IMR-90 (cell line): Measurements from ENCODE around the gene B3GNT9. TPM values are rescaled to one million over a fixed set of nuclear protein-coding genes. Genes with fewer than 3 reads are reported as not detected.

Experiments used
- ATAC-seq: fragments of 200-7000 bp; cut with Tn5 transposase; 2 replicates; pipeline ENCODE4 v1.9.1; 2020; ENCODE audit warnings: low read depth, mild to moderate bottlenecking, moderate library complexity
- BruUV-seq: library from RNA; stranded (reverse); fragments of 400-500 nt; replicated peaks from 2 replicates; lab custom pipeline; 2021; lab: Mats Ljungman, UMichigan
- CTCF ChIA-PET: fragments of 300-600 bp; formaldehyde crosslinking; extraction: SDS; loops from one replicate; lab custom pipeline; 2021; ENCODE audit warnings: antibody characterized with exemption; lab: Yijun Ruan, JAX
- POLR2A ChIA-PET: fragments of 300-600 bp; sonication (Branson Sonifier 250); formaldehyde crosslinking; loops from one replicate; lab custom pipeline; 2022; ENCODE audit warnings: antibody characterized with exemption; ENCODE audit not compliant: unreplicated experiment; lab: Charles Lee
- DNase-seq: peaks from one replicate; pipeline ENCODE4 v3.0.0; 2013
- H2AFZ ChIP-seq: replicated peaks from 2 replicates; pipeline ENCODE3; 2013; ENCODE audit warnings: low read length, mild to moderate bottlenecking; ENCODE audit not compliant: poor library complexity
- H2AK5ac ChIP-seq: 2 replicates; pipeline ENCODE4 v1.6.1; 2013; ENCODE audit warnings: low read depth, low read length, inconsistent platforms
- H2AK9ac ChIP-seq: replicated peaks from 2 replicates; pipeline ENCODE3; 2013; ENCODE audit warnings: mild to moderate bottlenecking, low read depth, low read length, moderate library complexity; ENCODE audit not compliant: poor library complexity
- H2BK120ac ChIP-seq: 2 replicates; pipeline ENCODE4 v1.6.1; 2013; ENCODE audit warnings: low read depth, low read length, inconsistent platforms
- H2BK15ac ChIP-seq: 3 replicates; pipeline ENCODE4 v1.6.1; 2013; ENCODE audit warnings: low read depth, low read length, inconsistent platforms
- H2BK20ac ChIP-seq: 2 replicates; pipeline ENCODE4 v1.6.1; 2013; ENCODE audit warnings: low read depth, mild to moderate bottlenecking, inconsistent platforms, low read length, moderate library complexity
- H2BK5ac ChIP-seq: 2 replicates; pipeline ENCODE4 v1.6.1; 2013; ENCODE audit warnings: mild to moderate bottlenecking, low read depth, low read length, inconsistent platforms; ENCODE audit not compliant: poor library complexity, severe bottlenecking
- H3K14ac ChIP-seq: replicated peaks from 2 replicates; pipeline ENCODE4 v1.6.1; 2013; ENCODE audit warnings: low read depth, low read length, inconsistent platforms
- H3K18ac ChIP-seq: 2 replicates; pipeline ENCODE4 v1.6.1; 2013; ENCODE audit warnings: low read depth, low read length, control low read depth
- H3K23ac ChIP-seq: 2 replicates; pipeline ENCODE4 v1.6.1; 2013; ENCODE audit warnings: low read depth, low read length, inconsistent platforms
- H3K27ac ChIP-seq: 2 replicates; pipeline ENCODE4 v1.5.1; 2013; ENCODE audit warnings: mild to moderate bottlenecking, control low read depth, low read length; ENCODE audit not compliant: insufficient read depth
- H3K27me3 ChIP-seq: 2 replicates; pipeline ENCODE4 v1.6.1; 2013; ENCODE audit warnings: low read length; ENCODE audit not compliant: control insufficient read depth, insufficient read depth
- H3K36me3 ChIP-seq: 2 replicates; pipeline ENCODE4 v1.6.1; 2013; ENCODE audit warnings: low read length, mixed read lengths; ENCODE audit not compliant: control insufficient read depth, insufficient read depth
- H3K4ac ChIP-seq: 2 replicates; pipeline ENCODE4 v1.6.1; 2013; ENCODE audit warnings: low read depth, low read length, inconsistent platforms
- H3K4me1 ChIP-seq: 2 replicates; pipeline ENCODE4 v1.6.1; 2013; ENCODE audit warnings: low read length, mixed read lengths; ENCODE audit not compliant: control insufficient read depth, insufficient read depth
- H3K4me2 ChIP-seq: 2 replicates; pipeline ENCODE4 v1.6.1; 2013; ENCODE audit warnings: low read depth, mild to moderate bottlenecking, control low read depth, low read length, moderate library complexity
- H3K4me3 ChIP-seq: 2 replicates; pipeline ENCODE4 v1.5.1; 2013; ENCODE audit warnings: low read depth, mild to moderate bottlenecking, control low read depth, low read length, moderate library complexity; ENCODE audit not compliant: insufficient read depth
- H3K56ac ChIP-seq: 2 replicates; pipeline ENCODE4 v1.6.1; 2013; ENCODE audit warnings: low read length, inconsistent platforms; ENCODE audit not compliant: insufficient read depth; ENCODE audit errors: extremely low read depth
- H3K79me1 ChIP-seq, 2 experiments: 2 replicates each; pipeline ENCODE4 v1.6.1; 2013; ENCODE audit warnings: low read length in 2 of 2, inconsistent platforms in 1 of 2, low read depth in 1 of 2
- H3K9ac ChIP-seq: 2 replicates; pipeline ENCODE4 v1.6.1; 2013; ENCODE audit warnings: low read depth, low read length, control low read depth
- H3K9me1 ChIP-seq: 2 replicates; pipeline ENCODE4 v1.6.1; 2013; ENCODE audit warnings: low read length, inconsistent platforms; ENCODE audit not compliant: insufficient read depth
- H3K9me3 ChIP-seq: 2 replicates; pipeline ENCODE4 v1.6.1; 2013; ENCODE audit warnings: low read length; ENCODE audit not compliant: control insufficient read depth, insufficient read depth
- H4K20me1 ChIP-seq: 2 replicates; pipeline ENCODE4 v1.6.1; 2013; ENCODE audit warnings: low read length, inconsistent platforms; ENCODE audit not compliant: insufficient read depth
- H4K5ac ChIP-seq: 2 replicates; pipeline ENCODE4 v1.6.1; 2013; ENCODE audit warnings: mild to moderate bottlenecking, low read depth, low read length, control low read depth
- H4K8ac ChIP-seq, 2 experiments: 2 replicates each; pipeline ENCODE4 v1.6.1; 2013; ENCODE audit warnings: low read depth in 2 of 2, low read length in 2 of 2, control low read depth in 1 of 2, inconsistent platforms in 1 of 2
- H4K91ac ChIP-seq: 2 replicates; pipeline ENCODE4 v1.6.1; 2013; ENCODE audit warnings: low read depth, low read length, inconsistent platforms; ENCODE audit not compliant: insufficient read depth
- CEBPB ChIP-seq: IDR thresholded peaks from 2 replicates; pipeline ENCODE4 v1.6.1; 2012; ENCODE audit warnings: low read depth, low read length, improper control_type of control experiment
- CHD1 ChIP-seq: IDR thresholded peaks from 2 replicates; pipeline ENCODE4 v1.6.1; 2012; ENCODE audit warnings: low read depth, low read length, improper control_type of control experiment
- MAFK ChIP-seq: IDR thresholded peaks from 2 replicates; pipeline ENCODE4 v1.6.1; 2012; ENCODE audit warnings: low read depth, low read length, improper control_type of control experiment
- MAZ ChIP-seq: IDR thresholded peaks from 2 replicates; pipeline ENCODE4 v1.6.1; 2012; ENCODE audit warnings: low read depth, mild to moderate bottlenecking, low read length, improper control_type of control experiment, moderate library complexity, borderline replicate concordance
- NFE2L2 ChIP-seq: fragments of 150-350 bp; IDR thresholded peaks from 2 replicates; pipeline ENCODE4 v1.6.1; 2016; ENCODE audit warnings: low read depth, mild to moderate bottlenecking, low read length
- POLR2A ChIP-seq: IDR thresholded peaks from 2 replicates; pipeline ENCODE4 v1.6.1; 2012; ENCODE audit warnings: mild to moderate bottlenecking, low read depth, low read length
- RAD21 ChIP-seq: IDR thresholded peaks from 2 replicates; pipeline ENCODE4 v1.6.1; 2012; ENCODE audit warnings: low read length, improper control_type of control experiment
- RCOR1 ChIP-seq: IDR thresholded peaks from 2 replicates; pipeline ENCODE4 v1.6.1; 2012; ENCODE audit warnings: mild to moderate bottlenecking, low read length, improper control_type of control experiment; ENCODE audit not compliant: insufficient replicate concordance
- RFX5 ChIP-seq: IDR thresholded peaks from 2 replicates; pipeline ENCODE4 v1.8.0; 2012; ENCODE audit warnings: low read depth, mild to moderate bottlenecking, low read length, moderate library complexity
- SMC3 ChIP-seq: fragments of 150-350 bp; IDR thresholded peaks from 2 replicates; pipeline ENCODE4 v1.6.1; 2016; ENCODE audit warnings: low read depth, mild to moderate bottlenecking, antibody characterized with exemption, low read length, moderate library complexity
- WGBS, 2 experiments: methylation state at CpG; one replicate each; pipeline versions ENCODE4 v1.1.5 to v1.1.7; 2013; ENCODE audit warnings: missing lambda C conversion rate in 2 of 2; ENCODE audit not compliant: insufficient read length in 1 of 2; ENCODE audit errors: extremely low coverage in 2 of 2; 5-methylcytosine and 5-hydroxymethylcytosine counted together
- dilution Hi-C: fragments of 300-500 bp; cut with HindIII; formaldehyde crosslinking; loops from one replicate; pipeline ENCODE4 v1.14.3; 2018; ENCODE audit warnings: low sequenced_read_pairs; ENCODE audit not compliant: unreplicated experiment
- in situ Hi-C: fragments of 300-500 bp; cut with MboI; formaldehyde crosslinking; loops from 3 replicates; pipeline ENCODE4 v1.14.3; 2019; ENCODE audit warnings: low sequenced_read_pairs, inconsistent platforms, mixed read lengths
- intact Hi-C: fragments of 100-400 bp; cut with micrococcal nuclease; formaldehyde crosslinking; loops from 2 replicates; pipeline ENCODE4 v1.10.0; 2022
- polyA plus RNA-seq, 3 experiments: library from polyadenylated mRNA; depleted of rRNA; stranded (reverse); fragments of >200 nt; gene quantifications; 2 replicates each; pipeline ENCODE4 v1.2.3, GENCODE V29; 2012; ENCODE audit warnings: low replicate concordance in 1 of 3
- total RNA-seq: library from RNA; depleted of rRNA; stranded (reverse); fragments of >200 nt; gene quantifications from 2 replicates; pipeline ENCODE4 v1.2.3, GENCODE V29; 2012
- TF ChIP-seq, protein P1 (sequence below): fragments of 150-350 bp; IDR thresholded peaks from 2 replicates; pipeline ENCODE4 v1.6.1; 2017; ENCODE audit warnings: mild to moderate bottlenecking, antibody characterized with exemption, low read length, low read depth
- TF ChIP-seq, protein P2 (sequence below): fragments of 150-350 bp; IDR thresholded peaks from 2 replicates; pipeline ENCODE4 v1.6.1; 2016; ENCODE audit warnings: low read depth, mild to moderate bottlenecking, low read length, moderate library complexity, borderline replicate concordance
- TF ChIP-seq, protein P3 (sequence below): conservative IDR thresholded peaks from 2 replicates; pipeline ENCODE4 v1.5.1; 2012; ENCODE audit warnings: mild to moderate bottlenecking, low read depth, low read length, improper control_type of control experiment

The B3GNT9 gene
- total and polyA plus RNA-seq, 2 of the 4 experiments (the other 2 are of a cell fraction) = 5.0 to 12.0 TPM

DNA sequence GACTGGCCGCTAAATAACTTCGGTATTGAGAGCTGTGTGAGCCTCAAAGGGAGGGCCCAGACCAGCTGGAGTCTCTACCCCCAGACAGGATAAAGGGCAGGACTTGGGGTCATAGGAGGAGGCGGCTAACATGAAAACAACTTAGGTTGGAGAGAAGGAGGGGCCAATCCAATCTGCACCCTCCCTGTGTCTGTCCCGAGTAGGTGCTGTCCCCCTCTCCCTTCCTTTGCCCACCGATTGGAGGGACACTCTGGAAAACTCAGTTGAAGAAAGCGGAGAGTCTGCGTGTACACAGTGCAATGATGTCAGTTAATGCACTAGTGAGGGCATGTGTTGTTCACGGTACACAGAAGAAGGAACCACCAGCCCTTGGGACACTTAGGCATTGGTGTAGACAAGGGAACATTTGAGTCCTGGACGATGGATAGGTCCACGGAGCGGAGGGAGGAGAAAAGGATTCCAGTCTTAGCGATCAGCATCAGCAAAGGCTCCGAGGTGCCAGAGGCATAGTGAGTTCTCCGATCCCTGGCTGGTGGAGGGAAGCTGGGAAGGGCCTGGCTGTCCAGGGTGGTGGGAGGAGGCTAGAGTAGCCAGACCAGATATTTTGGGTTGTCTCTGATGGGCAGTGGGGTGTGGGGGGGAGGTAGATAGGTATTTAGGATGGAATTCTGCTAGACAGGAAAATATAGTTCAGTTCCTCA, 20.3 kb upstream of the B3GNT9 start:
- H3K23ac ChIP-seq = peak overlapping the region; percentile 97
- peak overlapping the region; percentile 99 for H2AK9ac ChIP-seq
- H3K9me1 ChIP-seq = peaks cover 20% of the 10 kb centered on the region
- peak overlapping the region; percentile 74 for H2BK120ac ChIP-seq
- H3K36me3 ChIP-seq = peaks cover 8% of the 10 kb centered on the region; the same call in 1 of the 2 replicates
- ChIA-PET CTCF (interaction anchor here (1.1 to 1.5 kb wide), 2 partner anchors 10 to 14 kb away, joined by 5 to 6 read pairs; no protein-coding TSS in a partner anchor), POLR2A (interaction anchor here (0.7 kb wide), 1 partner anchor 33 kb away, joined by 7 read pairs; no protein-coding TSS in a partner anchor)
- ATAC-seq (peak; percentile 19), DNase-seq (peak; percentile 41)
- peak overlapping the region; percentile 89 for H3K14ac ChIP-seq
- peak overlapping the region; percentile 80 for H3K27ac ChIP-seq
- H3K18ac ChIP-seq = peak overlapping the region; percentile 84
- peaks cover 9 to 38% of the 10 kb centered on the region in 2 experiments; a peak in 3 of 4 replicates for H3K79me1 ChIP-seq
- peak overlapping the region; percentile 99 for H2AK5ac ChIP-seq
- H2AFZ ChIP-seq = peak overlapping the region; percentile 92
- peak overlapping the region; percentile 72; the same call in 1 of the 2 replicates for H3K56ac ChIP-seq
- peak overlapping the region; percentile 98 for H4K91ac ChIP-seq
- H4K5ac ChIP-seq = peak overlapping the region; percentile 84
- peak overlapping the region; percentile 94 for H3K4ac ChIP-seq
- peak overlapping the region; percentile 44 for H3K4me3 ChIP-seq
- no TSS peak for BruUV-seq
- H4K8ac ChIP-seq = peak overlapping the region; percentile 77 to 96
- H3K27me3 ChIP-seq = peaks cover 4% of the 10 kb centered on the region; the same call in 1 of the 2 replicates
- H3K4me1 ChIP-seq = peaks cover 29% of the 10 kb centered on the region
- TF ChIP-seq, protein P1, sequence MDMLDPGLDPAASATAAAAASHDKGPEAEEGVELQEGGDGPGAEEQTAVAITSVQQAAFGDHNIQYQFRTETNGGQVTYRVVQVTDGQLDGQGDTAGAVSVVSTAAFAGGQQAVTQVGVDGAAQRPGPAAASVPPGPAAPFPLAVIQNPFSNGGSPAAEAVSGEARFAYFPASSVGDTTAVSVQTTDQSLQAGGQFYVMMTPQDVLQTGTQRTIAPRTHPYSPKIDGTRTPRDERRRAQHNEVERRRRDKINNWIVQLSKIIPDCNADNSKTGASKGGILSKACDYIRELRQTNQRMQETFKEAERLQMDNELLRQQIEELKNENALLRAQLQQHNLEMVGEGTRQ = no peak
- TF ChIP-seq POLR2A (no peak), SMC3 (no peak), RCOR1 (no peak), RAD21 (no peak), MAZ (no peak), MAFK (no peak), NFE2L2 (no peak), CEBPB (no peak), CHD1 (no peak), RFX5 (no peak)
- TF ChIP-seq, protein P2, sequence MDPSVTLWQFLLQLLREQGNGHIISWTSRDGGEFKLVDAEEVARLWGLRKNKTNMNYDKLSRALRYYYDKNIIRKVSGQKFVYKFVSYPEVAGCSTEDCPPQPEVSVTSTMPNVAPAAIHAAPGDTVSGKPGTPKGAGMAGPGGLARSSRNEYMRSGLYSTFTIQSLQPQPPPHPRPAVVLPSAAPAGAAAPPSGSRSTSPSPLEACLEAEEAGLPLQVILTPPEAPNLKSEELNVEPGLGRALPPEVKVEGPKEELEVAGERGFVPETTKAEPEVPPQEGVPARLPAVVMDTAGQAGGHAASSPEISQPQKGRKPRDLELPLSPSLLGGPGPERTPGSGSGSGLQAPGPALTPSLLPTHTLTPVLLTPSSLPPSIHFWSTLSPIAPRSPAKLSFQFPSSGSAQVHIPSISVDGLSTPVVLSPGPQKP = no peak
- TF ChIP-seq, protein P3, sequence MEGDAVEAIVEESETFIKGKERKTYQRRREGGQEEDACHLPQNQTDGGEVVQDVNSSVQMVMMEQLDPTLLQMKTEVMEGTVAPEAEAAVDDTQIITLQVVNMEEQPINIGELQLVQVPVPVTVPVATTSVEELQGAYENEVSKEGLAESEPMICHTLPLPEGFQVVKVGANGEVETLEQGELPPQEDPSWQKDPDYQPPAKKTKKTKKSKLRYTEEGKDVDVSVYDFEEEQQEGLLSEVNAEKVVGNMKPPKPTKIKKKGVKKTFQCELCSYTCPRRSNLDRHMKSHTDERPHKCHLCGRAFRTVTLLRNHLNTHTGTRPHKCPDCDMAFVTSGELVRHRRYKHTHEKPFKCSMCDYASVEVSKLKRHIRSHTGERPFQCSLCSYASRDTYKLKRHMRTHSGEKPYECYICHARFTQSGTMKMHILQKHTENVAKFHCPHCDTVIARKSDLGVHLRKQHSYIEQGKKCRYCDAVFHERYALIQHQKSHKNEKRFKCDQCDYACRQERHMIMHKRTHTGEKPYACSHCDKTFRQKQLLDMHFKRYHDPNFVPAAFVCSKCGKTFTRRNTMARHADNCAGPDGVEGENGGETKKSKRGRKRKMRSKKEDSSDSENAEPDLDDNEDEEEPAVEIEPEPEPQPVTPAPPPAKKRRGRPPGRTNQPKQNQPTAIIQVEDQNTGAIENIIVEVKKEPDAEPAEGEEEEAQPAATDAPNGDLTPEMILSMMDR = no peak
- H3K4me2 ChIP-seq = peak overlapping the region; percentile 74
- intact Hi-C loops (no loop called here), in situ Hi-C loops (no loop called here), dilution Hi-C loops (no loop called here)
- peak overlapping the region; percentile 85 for H2BK5ac ChIP-seq
- 46% methylated on average over 3 of the region's 14 CpGs; no CpG with 5 or more reads in 1 of the 2 experiments for WGBS, 2 experiments
- H4K20me1 ChIP-seq = 0 out of 2 replicates have a peak, but pooled peaks cover 4% of the 10 kb centered on the region
- H2BK20ac ChIP-seq = peak overlapping the region; percentile 82
- no peaks in the 10 kb centered on the region for H3K9me3 ChIP-seq
- peak overlapping the region; percentile 55 for H2BK15ac ChIP-seq
- H3K9ac ChIP-seq = peak overlapping the region; percentile 68
